Esophagus squamous epithelium (tissue), 4 donors: ENCODE measurements around the gene HAPLN3.

Source experiments
- POLR2A ChIP-seq, 4 donors: fragments of 450-650 bp; IDR thresholded peaks; one replicate each; pipeline ENCODE4 v1.6.1; 2017; ENCODE audit warnings: antibody characterized with exemption in 4 of 4, mild to moderate bottlenecking in 4 of 4, moderate library complexity in 3 of 4
- TF ChIP-seq, protein P1 (sequence below), 6 experiments: fragments of 450-650 bp in 4 of 6; fragments of 200-600 bp in 2 of 6; sonication (generic) in 2 of 6; IDR thresholded peaks; one replicate each; pipeline ENCODE4 v1.5.1; 2016 to 2019; ENCODE audit warnings: antibody characterized with exemption in 6 of 6, mild to moderate bottlenecking in 4 of 6, moderate library complexity in 4 of 6

DNA sequence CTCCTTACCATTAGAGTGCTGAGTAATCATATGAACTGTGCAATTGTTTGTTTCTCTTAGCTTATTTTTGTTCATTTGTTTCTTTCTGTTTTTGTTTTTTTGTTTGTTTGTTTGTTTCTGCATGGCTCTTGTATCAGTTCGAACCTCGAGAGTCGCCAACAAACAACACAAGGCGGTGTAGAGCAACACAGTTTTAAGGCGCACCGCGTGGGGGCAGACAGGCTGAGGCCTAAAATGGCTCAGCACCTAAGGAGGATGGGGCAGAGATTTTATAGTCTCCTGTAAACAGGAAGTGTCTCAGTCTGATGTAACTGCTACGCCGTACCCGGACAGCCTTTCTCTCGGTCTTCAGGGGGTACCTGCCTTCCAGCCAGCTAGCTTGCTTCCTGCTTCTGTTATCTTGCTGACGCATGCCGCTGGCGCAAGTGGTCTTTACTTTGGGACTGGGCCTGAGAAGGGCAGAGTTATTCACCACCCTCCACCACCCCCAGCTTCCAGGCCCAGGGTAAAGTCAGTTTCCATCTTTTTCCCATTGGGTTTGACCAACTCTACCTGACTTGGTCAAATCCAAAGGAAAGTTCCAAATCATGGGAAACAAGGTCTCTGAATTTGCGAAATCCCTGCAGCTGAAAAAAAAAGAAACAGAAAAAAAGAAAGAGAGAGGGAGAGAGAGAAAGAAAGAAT is 43.6 kb upstream of the HAPLN3 start:
- TF ChIP-seq POLR2A (IDR thresholded peaks at IDR 0.05) = no peak
- TF ChIP-seq, protein P1, sequence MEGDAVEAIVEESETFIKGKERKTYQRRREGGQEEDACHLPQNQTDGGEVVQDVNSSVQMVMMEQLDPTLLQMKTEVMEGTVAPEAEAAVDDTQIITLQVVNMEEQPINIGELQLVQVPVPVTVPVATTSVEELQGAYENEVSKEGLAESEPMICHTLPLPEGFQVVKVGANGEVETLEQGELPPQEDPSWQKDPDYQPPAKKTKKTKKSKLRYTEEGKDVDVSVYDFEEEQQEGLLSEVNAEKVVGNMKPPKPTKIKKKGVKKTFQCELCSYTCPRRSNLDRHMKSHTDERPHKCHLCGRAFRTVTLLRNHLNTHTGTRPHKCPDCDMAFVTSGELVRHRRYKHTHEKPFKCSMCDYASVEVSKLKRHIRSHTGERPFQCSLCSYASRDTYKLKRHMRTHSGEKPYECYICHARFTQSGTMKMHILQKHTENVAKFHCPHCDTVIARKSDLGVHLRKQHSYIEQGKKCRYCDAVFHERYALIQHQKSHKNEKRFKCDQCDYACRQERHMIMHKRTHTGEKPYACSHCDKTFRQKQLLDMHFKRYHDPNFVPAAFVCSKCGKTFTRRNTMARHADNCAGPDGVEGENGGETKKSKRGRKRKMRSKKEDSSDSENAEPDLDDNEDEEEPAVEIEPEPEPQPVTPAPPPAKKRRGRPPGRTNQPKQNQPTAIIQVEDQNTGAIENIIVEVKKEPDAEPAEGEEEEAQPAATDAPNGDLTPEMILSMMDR (IDR thresholded peaks at IDR 0.05) = no peak
